Loucy (cell line): Measurements from ENCODE around the gene PTCHD1.

Experiments used
- CTCF ChIP-seq: fragments of 200-600 bp; sonication (generic); conservative IDR thresholded peaks from 2 replicates; pipeline ENCODE4 v1.5.1; 2014; ENCODE audit warnings: mild to moderate bottlenecking, antibody characterized with exemption, low read length
- EZH2phosphoT487 ChIP-seq: fragments of 200-600 bp; IDR thresholded peaks from 2 replicates; pipeline ENCODE4 v1.6.1; 2018; ENCODE audit warnings: antibody characterized with exemption, mild to moderate bottlenecking, moderate library complexity, borderline replicate concordance

GRCh38 chrX:23332888-23333821 lies 1.5 kb upstream of the PTCHD1 start:
- no peak for TF ChIP-seq CTCF
- no peak for TF ChIP-seq EZH2phosphoT487
